Smooth muscle cell (in vitro differentiated cells): ENCODE results near the gene IMPDH2. TPM values are rescaled to one million over a fixed set of nuclear protein-coding genes. Genes with fewer than 3 reads are reported as not detected.

Experiments
- DNase-seq: peaks from one replicate; lab custom pipeline; 2025; ENCODE audit not compliant: unreplicated experiment; lab: John Stamatoyannopoulos, UW
- H2AFZ ChIP-seq: fragments of 200-600 bp; sonication (generic); 2 replicates; pipeline ENCODE4 v1.6.0; 2016; ENCODE audit warnings: antibody characterized with exemption, low read depth, mild to moderate bottlenecking
- H3F3A ChIP-seq: fragments of 200-600 bp; sonication (generic); 2 replicates; pipeline ENCODE4 v1.6.0; 2017; ENCODE audit warnings: antibody characterized with exemption, low read depth
- H3K27ac ChIP-seq: fragments of 200-600 bp; sonication (generic); 2 replicates; pipeline ENCODE4 v1.5.1; 2016; ENCODE audit warnings: low read depth, mild to moderate bottlenecking
- H3K27me3 ChIP-seq: fragments of 200-600 bp; sonication (generic); 2 replicates; pipeline ENCODE4 v1.6.1; 2016; ENCODE audit warnings: low read depth, mild to moderate bottlenecking
- H3K36me3 ChIP-seq: fragments of 200-600 bp; sonication (generic); 2 replicates; pipeline ENCODE4 v1.5.1; 2016; ENCODE audit warnings: low read depth
- H3K4me1 ChIP-seq: fragments of 200-600 bp; sonication (generic); 2 replicates; pipeline ENCODE4 v1.5.1; 2016; ENCODE audit warnings: low read depth
- H3K4me2 ChIP-seq: fragments of 200-600 bp; sonication (generic); 2 replicates; pipeline ENCODE4 v1.6.0; 2016; ENCODE audit warnings: mild to moderate bottlenecking
- H3K4me3 ChIP-seq: fragments of 200-600 bp; sonication (generic); 2 replicates; pipeline ENCODE4 v1.5.1; 2016; ENCODE audit warnings: mild to moderate bottlenecking
- H3K79me2 ChIP-seq: fragments of 200-600 bp; sonication (generic); 2 replicates; pipeline ENCODE4 v1.6.0; 2016; ENCODE audit warnings: low read depth, mild to moderate bottlenecking
- H3K9ac ChIP-seq: fragments of 200-600 bp; sonication (generic); 2 replicates; pipeline ENCODE4 v1.6.0; 2016; ENCODE audit warnings: low read depth
- H3K9me3 ChIP-seq: fragments of 200-600 bp; sonication (generic); replicated peaks from 2 replicates; pipeline ENCODE4 v1.5.1; 2016; ENCODE audit warnings: low read depth
- H4K20me1 ChIP-seq: fragments of 200-600 bp; sonication (generic); 2 replicates; pipeline ENCODE4 v1.6.0; 2016; ENCODE audit warnings: low read depth
- WGBS: methylation state at CpG from one replicate; pipeline ENCODE4 v1.1.7; 2016; ENCODE audit warnings: low lambda C conversion rate; 5-methylcytosine and 5-hydroxymethylcytosine counted together
- polyA plus RNA-seq: library from polyadenylated mRNA; unstranded; fragments of >200 nt; fragmentation: Nextera tagmentation; extraction: Ambion mirVana; gene quantifications from 2 replicates; pipeline ENCODE4 v1.2.1, GENCODE V29; 2016
- total RNA-seq: library from RNA; depleted of rRNA; stranded (reverse); fragments of >200 nt; gene quantifications from 2 replicates; pipeline ENCODE4 v1.2.3, GENCODE V29; 2014
- TF ChIP-seq, protein P1 (sequence below): fragments of 200-600 bp; sonication (generic); IDR thresholded peaks from 2 replicates; pipeline ENCODE4 v1.5.1; 2017; ENCODE audit warnings: borderline replicate concordance, mild to moderate bottlenecking, antibody characterized with exemption; ENCODE audit not compliant: insufficient read depth, poor library complexity, severe bottlenecking

Gene IMPDH2
- 121 and 128 TPM in 2 replicates for total RNA-seq
- polyA plus RNA-seq: 105 and 127 TPM in 2 replicates

DNA sequence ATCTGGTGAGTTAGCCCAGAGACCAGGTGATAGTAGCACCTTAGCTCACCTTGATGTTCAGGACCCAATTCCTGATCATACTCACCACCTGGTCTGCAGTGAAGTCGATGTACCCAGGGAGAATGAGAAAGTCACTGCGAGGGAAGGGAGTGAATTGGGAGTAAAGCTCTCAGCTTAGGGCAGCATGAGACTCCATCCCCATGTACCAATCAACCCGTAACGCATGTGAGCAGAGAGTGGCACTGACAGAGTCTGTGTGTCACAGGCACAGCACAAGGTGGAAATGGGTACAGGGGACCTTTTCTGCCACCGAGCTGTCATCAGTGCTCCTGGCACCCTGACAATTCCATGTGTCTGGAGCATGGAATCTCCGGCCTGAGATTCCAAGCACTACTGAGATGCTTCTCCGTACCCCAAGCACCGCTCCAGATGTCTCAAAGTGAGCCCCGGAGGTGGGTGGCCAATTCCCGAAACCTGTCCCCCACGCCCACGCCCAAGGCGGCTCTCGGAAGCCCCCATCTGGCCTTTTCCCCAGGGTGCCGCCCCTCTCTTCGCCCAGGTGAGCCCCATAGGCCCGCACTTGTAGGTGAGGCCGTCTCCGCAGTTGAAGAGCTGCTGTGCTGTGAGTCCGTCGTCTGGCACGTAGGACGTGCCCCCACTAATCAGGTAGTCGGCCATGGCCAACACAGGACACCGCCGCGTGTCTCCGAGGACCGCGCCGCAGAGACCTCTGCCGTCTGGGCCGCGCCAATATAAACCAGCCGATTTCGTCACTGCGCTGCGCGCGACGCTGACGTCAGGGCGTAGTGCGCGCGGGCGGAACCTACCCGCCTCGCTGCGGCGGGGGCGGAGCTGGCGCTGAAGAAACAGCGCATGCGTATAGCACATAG is at the start of gene IMPDH2:
Gene IMPDH2 (minus strand): TSS at position 726 of the 890 bp plus-strand sequence. CDS start 48 bp downstream, at position 678.
- H3K27ac ChIP-seq: peak within 1 kb of the TSS; percentile 91
- no peaks in the 10 kb centered on the region for H3K27me3 ChIP-seq
- peak within 1 kb of the TSS; percentile 94 for H3K9ac ChIP-seq
- 8% methylated on average over 54 of the region's 55 CpGs for WGBS
- peaks cover 10% of the 10 kb centered on the region for H3K4me1 ChIP-seq
- TF ChIP-seq, protein P1, sequence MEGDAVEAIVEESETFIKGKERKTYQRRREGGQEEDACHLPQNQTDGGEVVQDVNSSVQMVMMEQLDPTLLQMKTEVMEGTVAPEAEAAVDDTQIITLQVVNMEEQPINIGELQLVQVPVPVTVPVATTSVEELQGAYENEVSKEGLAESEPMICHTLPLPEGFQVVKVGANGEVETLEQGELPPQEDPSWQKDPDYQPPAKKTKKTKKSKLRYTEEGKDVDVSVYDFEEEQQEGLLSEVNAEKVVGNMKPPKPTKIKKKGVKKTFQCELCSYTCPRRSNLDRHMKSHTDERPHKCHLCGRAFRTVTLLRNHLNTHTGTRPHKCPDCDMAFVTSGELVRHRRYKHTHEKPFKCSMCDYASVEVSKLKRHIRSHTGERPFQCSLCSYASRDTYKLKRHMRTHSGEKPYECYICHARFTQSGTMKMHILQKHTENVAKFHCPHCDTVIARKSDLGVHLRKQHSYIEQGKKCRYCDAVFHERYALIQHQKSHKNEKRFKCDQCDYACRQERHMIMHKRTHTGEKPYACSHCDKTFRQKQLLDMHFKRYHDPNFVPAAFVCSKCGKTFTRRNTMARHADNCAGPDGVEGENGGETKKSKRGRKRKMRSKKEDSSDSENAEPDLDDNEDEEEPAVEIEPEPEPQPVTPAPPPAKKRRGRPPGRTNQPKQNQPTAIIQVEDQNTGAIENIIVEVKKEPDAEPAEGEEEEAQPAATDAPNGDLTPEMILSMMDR: no peak
- peak; percentile 74 for DNase-seq
- no peaks in the 10 kb centered on the region for H3K9me3 ChIP-seq
- no peak within 1 kb of the TSS for H2AFZ ChIP-seq
- H3K4me3 ChIP-seq: peak within 1 kb of the TSS; percentile 79
- H4K20me1 ChIP-seq: no peaks in the 10 kb centered on the region
- no peaks in the 10 kb centered on the region for H3K36me3 ChIP-seq
- H3K79me2 ChIP-seq: peaks cover 28% of the 10 kb centered on the region
- peaks cover 35% of the 10 kb centered on the region for H3F3A ChIP-seq
- H3K4me2 ChIP-seq: peak within 1 kb of the TSS; percentile 95

DNA sequence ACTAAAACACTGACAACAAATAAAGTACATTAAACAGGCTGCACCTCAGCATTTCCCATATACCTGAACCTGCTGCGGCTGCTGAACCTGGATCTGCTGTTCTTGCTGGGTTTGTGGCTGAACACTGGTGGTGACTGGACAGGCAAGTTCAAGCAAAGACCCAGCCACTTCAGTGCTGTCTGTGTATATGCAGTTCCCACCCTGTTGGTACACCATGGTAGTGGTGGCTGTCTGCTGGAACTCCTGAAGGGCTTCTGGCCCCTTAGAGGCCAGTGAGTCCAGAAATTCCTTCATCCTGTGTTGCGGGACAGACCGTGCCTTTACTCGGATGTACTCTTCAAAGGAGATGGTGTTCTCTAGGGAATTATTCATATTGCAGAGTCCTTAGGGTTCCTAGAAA is 47.4 kb upstream of the IMPDH2 start:
- Histone ChIP-seq H3K4me3 (no peak overlapping the region), H3K79me2 (peaks cover 83% of the 10 kb centered on the region), H3K27ac (no peak overlapping the region), H3K9me3 (no peaks in the 10 kb centered on the region), H3K4me2 (no peak overlapping the region), H2AFZ (no peak overlapping the region), H3K4me1 (no peaks in the 10 kb centered on the region), H3F3A (no peaks in the 10 kb centered on the region), H3K9ac (no peak overlapping the region), H3K36me3 (peaks cover 19% of the 10 kb centered on the region), H3K27me3 (no peaks in the 10 kb centered on the region), H4K20me1 (peaks cover 84% of the 10 kb centered on the region)
- TF ChIP-seq, protein P1: no peak
- WGBS: 97% methylated on average over 4 of the region's 4 CpGs
- no peak for DNase-seq

DNA sequence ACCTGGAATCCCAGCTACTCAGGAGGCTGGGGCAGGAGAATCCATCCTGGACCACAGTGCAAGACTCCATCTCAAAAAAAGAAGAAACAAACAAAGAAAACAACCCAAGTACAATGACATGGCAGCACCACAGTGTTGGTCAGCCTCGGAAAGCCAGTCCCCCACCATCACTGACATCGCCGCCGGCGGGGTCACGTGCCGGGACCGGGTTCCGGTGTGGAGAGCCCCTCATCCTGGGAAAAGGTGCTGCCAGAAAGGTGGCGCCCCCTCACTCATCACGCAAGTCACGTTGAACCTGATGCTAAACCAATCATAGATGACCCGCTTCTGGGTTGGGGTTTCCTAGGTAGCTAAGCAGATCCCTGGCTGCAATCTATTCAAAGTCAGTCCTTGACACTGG is 46.9 kb upstream of the IMPDH2 start:
- over 99% methylated on average over 13 of the region's 13 CpGs for WGBS
- peaks cover 19% of the 10 kb centered on the region for H3K36me3 ChIP-seq
- H3K79me2 ChIP-seq: peaks cover 83% of the 10 kb centered on the region
- H3F3A ChIP-seq: no peaks in the 10 kb centered on the region
- H2AFZ ChIP-seq: no peak overlapping the region
- H3K4me3 ChIP-seq: no peak overlapping the region
- H3K27me3 ChIP-seq: no peaks in the 10 kb centered on the region
- peaks cover 84% of the 10 kb centered on the region for H4K20me1 ChIP-seq
- no peak overlapping the region for H3K4me2 ChIP-seq
- H3K4me1 ChIP-seq: no peaks in the 10 kb centered on the region
- H3K27ac ChIP-seq: no peak overlapping the region
- TF ChIP-seq, protein P1: no peak
- DNase-seq: no peak
- no peaks in the 10 kb centered on the region for H3K9me3 ChIP-seq
- H3K9ac ChIP-seq: no peak overlapping the region

DNA sequence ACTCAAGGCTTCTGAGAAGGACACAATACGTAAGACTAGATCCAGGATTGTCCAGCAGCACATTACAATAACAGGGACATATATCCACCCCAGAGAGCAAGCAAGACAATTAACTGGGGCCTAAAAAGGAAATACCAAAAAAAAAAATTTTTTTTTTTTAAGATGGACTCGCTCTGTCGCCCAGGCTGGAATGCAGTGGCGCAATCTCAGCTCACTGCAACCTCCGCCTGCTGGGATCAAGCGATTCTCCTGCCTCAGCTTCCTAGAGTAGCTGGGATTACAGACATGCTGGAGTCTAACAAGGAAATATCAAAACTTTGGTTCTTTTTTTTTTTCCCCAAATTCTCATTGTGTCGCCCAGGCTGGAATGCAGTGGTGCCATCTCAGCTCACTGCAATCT is 28.8 kb upstream of the IMPDH2 start:
- no peak overlapping the region for H2AFZ ChIP-seq
- no peaks in the 10 kb centered on the region for H3K27me3 ChIP-seq
- H3K79me2 ChIP-seq: peaks cover 35% of the 10 kb centered on the region
- no peak overlapping the region for H3K9ac ChIP-seq
- H3K4me3 ChIP-seq: no peak overlapping the region
- TF ChIP-seq, protein P1: no peak
- DNase-seq: no peak
- WGBS: 77% methylated on average over 7 of the region's 7 CpGs
- H3K36me3 ChIP-seq: peaks cover 5% of the 10 kb centered on the region
- no peaks in the 10 kb centered on the region for H3F3A ChIP-seq
- H3K27ac ChIP-seq: no peak overlapping the region
- no peak overlapping the region for H3K4me2 ChIP-seq
- H3K9me3 ChIP-seq: no peaks in the 10 kb centered on the region
- no peaks in the 10 kb centered on the region for H3K4me1 ChIP-seq
- H4K20me1 ChIP-seq: peaks cover 70% of the 10 kb centered on the region
